RWPE1 (cell line): Measurements from ENCODE around the gene PDE7B.
"Not testable (repeated sequence)": the region's sequence is repeated elsewhere in the genome, so short reads cannot be mapped to it uniquely, and the experiment has no call there.

Experiments
- CTCF ChIA-PET: fragments of 350-600 bp; sonication (Branson Sonifier 250); formaldehyde crosslinking; extraction: SDS; loops from one replicate; lab custom pipeline; 2021; lab: Yijun Ruan, JAX
- POLR2A ChIA-PET: fragments of 400-600 bp; formaldehyde crosslinking; extraction: SDS; loops from one replicate; lab custom pipeline; 2020; ENCODE audit warnings: antibody characterized with exemption; ENCODE audit not compliant: low non-redundant PET; lab: Yijun Ruan, JAX
- DNase-seq: peaks from one replicate; pipeline ENCODE4 v3.0.0; 2012; ENCODE audit warnings: low spot score
- H3K27ac ChIP-seq: fragments of 450-650 bp; 2 replicates; pipeline ENCODE4 v1.5.1; 2017
- TF ChIP-seq, protein P1 (sequence below): fragments of 450-650 bp; conservative IDR thresholded peaks from 2 replicates; pipeline ENCODE4 v1.5.1; 2017; ENCODE audit warnings: low read depth, mild to moderate bottlenecking

The PDE7B gene

GRCh38 chr6:136137739-136138402 is 286.4 kb downstream of the PDE7B start:
- TF ChIP-seq, protein P1, sequence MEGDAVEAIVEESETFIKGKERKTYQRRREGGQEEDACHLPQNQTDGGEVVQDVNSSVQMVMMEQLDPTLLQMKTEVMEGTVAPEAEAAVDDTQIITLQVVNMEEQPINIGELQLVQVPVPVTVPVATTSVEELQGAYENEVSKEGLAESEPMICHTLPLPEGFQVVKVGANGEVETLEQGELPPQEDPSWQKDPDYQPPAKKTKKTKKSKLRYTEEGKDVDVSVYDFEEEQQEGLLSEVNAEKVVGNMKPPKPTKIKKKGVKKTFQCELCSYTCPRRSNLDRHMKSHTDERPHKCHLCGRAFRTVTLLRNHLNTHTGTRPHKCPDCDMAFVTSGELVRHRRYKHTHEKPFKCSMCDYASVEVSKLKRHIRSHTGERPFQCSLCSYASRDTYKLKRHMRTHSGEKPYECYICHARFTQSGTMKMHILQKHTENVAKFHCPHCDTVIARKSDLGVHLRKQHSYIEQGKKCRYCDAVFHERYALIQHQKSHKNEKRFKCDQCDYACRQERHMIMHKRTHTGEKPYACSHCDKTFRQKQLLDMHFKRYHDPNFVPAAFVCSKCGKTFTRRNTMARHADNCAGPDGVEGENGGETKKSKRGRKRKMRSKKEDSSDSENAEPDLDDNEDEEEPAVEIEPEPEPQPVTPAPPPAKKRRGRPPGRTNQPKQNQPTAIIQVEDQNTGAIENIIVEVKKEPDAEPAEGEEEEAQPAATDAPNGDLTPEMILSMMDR: no peak
- DNase-seq: no peak
- ChIA-PET POLR2A (no interaction called here), CTCF (interaction anchor here (0.6 kb wide), 1 partner anchor 520 kb away, joined by 3 read pairs; no protein-coding TSS in a partner anchor)
- H3K27ac ChIP-seq: no peak overlapping the region

DNA sequence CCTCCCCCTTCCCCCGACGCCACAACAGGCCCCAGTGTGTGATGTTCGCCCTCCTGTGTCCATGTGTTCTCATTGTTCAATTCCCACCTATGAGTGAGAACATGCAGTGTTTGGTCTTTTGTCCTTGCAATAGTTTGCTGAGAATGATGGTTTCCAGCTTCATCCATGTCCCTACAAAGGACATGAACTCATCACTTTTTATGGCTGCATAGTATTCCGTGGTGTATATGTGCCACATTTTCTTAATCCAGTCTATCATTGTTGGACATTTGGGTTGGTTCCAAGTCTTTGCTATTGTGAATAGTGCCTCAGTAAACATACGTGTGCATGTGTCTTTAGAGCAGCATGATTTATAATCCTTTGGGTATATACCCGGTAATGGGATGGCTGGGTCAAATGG is 287.6 kb downstream of the PDE7B start:
- POLR2A ChIA-PET, H3K27ac ChIP-seq, DNase-seq: not testable (repeated sequence)
- CTCF ChIA-PET: interaction anchor here (0.7 kb wide), 1 partner anchor 77 kb away, joined by 6 read pairs; no protein-coding TSS in a partner anchor

GRCh38 chr6:136144251-136145023 is 292.9 kb downstream of the PDE7B start:
- TF ChIP-seq, protein P1: no peak
- ChIA-PET CTCF (no interaction called here), POLR2A (no interaction called here)
- no peak overlapping the region for H3K27ac ChIP-seq
- no peak for DNase-seq

- ChIA-PET POLR2A (no interaction called here), CTCF (no interaction called here)
- TF ChIP-seq, protein P1: no peak
- no peak for DNase-seq
- H3K27ac ChIP-seq: no peak overlapping the region
Measured at GRCh38 chr6:136146130-136146529, 294.6 kb downstream of the PDE7B start.

DNA sequence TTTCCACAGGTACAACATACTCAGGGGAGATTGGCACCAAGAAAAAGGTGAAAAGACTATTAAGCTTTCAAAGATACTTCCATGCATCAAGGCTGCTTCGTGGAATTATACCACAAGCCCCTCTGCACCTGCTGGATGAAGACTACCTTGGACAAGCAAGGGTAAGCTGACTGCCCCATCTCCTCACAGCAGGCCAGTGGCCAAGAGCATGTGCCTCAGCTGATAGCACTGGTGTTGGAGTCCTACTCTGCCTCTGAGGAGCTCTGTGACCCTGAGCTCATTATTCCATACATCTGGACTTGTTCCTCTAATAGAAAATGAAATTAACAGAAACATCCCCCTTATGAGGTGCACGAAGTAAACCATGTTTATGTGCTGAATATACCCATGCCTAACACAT is 295.8 kb downstream of the PDE7B start:
- H3K27ac ChIP-seq: no peak overlapping the region
- ChIA-PET POLR2A (no interaction called here), CTCF (interaction anchor here (0.7 kb wide), 1 partner anchor 400 kb away, joined by 4 read pairs; no protein-coding TSS in a partner anchor)
- no peak for DNase-seq
- TF ChIP-seq, protein P1: no peak

- CTCF ChIA-PET: interaction anchor here (0.6 kb wide), 1 partner anchor 11 kb away, joined by 5 read pairs; no protein-coding TSS in a partner anchor
- POLR2A ChIA-PET: no interaction called here
- no peak overlapping the region for H3K27ac ChIP-seq
- no peak for DNase-seq
- TF ChIP-seq, protein P1: no peak
Measured at GRCh38 chr6:136148051-136148450, 296.6 kb downstream of the PDE7B start.

DNA sequence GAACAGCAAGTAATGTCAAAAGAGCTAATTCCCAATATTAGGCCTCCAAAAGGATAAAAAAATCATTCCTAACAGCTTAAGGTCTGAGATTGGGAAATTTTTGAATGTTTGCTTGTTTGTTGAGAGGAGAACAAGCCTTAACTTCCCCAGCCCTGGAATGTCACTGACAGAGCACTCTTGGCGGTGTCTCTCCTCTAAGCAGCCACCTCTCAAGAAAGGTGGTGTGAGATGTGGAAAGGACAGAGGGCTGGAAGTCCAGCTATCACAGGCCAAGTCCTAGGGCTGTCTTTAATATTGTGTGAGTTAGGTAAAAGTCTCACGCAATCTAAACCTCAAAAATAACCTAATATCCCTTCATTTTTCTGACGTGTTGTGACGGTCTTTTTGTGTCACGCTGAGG is 297.0 kb downstream of the PDE7B start:
- ChIA-PET CTCF (no interaction called here), POLR2A (no interaction called here)
- no peak for DNase-seq
- TF ChIP-seq, protein P1: no peak
- no peak overlapping the region for H3K27ac ChIP-seq
